Testis (tissue), 2 donors: ENCODE measurements around the gene GDF3.

Source experiments
- CTCF ChIP-seq, 3 experiments: fragments of 450-650 bp in 2 of 3; fragments of 200-600 bp in 1 of 3; sonication (generic) in 1 of 3; IDR thresholded peaks; one replicate each; pipeline ENCODE4 v1.5.1; 2016 to 2019; ENCODE audit warnings: antibody characterized with exemption in 3 of 3, mild to moderate bottlenecking in 2 of 3, moderate library complexity in 1 of 3
- POLR2A ChIP-seq: fragments of 450-650 bp; IDR thresholded peaks from one replicate; pipeline ENCODE4 v1.6.1; 2017; ENCODE audit warnings: antibody characterized with exemption, mild to moderate bottlenecking, moderate library complexity

- TF ChIP-seq CTCF (IDR thresholded peaks at IDR 0.05) (peak in 1 of 3 experiments; percentile 49), POLR2A (no peak)
These were observed 52.7 kb downstream of the GDF3 start for GRCh38 chr12:7642876-7643309.
